H54 (cell line): ENCODE data around the gene CPPED1.
"Not testable (repeated sequence)": the region's sequence is repeated elsewhere in the genome, so short reads cannot be mapped to it uniquely, and the experiment has no call there.

ENCODE experiments used
- DNase-seq: peaks from one replicate; pipeline ENCODE4 v3.0.0; 2011; ENCODE audit warnings: low spot score, mixed read lengths; ENCODE audit not compliant: insufficient read length
- FAIRE-seq: peaks from 3 replicates; lab custom pipeline; 2011; peaks lifted over from hg19 to GRCh38; lab: Jason Lieb, UNC
- POLR2A ChIP-seq: IDR thresholded peaks from 2 replicates; pipeline ENCODE4 v1.6.1; 2011; ENCODE audit warnings: low read depth, mild to moderate bottlenecking, low read length

The CPPED1 gene

DNA sequence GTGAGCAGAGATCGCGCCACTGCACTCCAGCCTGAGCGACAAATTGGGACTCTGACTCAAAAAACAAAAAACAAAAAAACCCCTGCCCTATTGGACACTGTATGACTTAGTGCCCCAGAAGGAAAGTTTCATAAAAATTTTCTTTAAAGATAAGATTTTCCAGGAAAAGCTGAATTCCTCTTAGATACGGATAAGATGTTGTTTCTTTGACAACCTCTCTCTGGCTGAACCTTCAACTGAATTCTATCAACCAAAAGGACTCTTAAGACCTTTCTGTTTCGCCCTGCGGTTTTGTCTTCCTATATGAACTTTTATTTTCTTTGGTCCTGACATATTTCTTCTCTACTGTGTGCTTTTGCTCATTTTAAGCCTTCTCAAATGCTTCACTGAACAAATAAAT lies 35.8 kb downstream of the CPPED1 start:
- TF ChIP-seq POLR2A: no peak
- FAIRE-seq (no peak), DNase-seq (no peak)

GRCh38 chr16:12766853-12767252 lies 36.8 kb downstream of the CPPED1 start:
- FAIRE-seq (no peak), DNase-seq (no peak)
- no peak for TF ChIP-seq POLR2A

GRCh38 chr16:12766208-12766607 lies 37.5 kb downstream of the CPPED1 start:
- not testable (repeated sequence) for DNase-seq, FAIRE-seq

- TF ChIP-seq POLR2A: no peak
- no peak for FAIRE-seq
- no peak for DNase-seq
These were observed 38.7 kb downstream of the CPPED1 start for GRCh38 chr16:12764813-12765488.

DNA sequence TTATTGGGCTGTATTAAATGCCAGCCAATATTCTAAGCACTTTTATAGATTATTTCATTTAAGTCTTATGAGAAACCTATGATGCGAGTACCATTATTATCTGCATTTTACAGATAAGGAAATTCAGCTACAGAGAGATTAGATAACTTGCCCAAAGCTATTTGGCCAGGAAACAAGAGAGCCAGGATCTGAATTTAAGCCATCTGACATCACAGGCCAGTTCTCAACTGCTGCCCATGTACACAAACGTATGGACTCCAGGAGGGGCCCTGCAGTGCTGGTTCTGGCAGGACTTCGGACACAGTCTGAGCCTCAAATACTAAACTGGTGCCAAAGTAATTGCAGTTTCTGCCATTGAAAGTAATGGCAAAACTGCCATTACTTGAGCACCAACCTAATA lies 40.2 kb downstream of the CPPED1 start:
- no peak for FAIRE-seq
- no peak for DNase-seq
- no peak for TF ChIP-seq POLR2A

DNA sequence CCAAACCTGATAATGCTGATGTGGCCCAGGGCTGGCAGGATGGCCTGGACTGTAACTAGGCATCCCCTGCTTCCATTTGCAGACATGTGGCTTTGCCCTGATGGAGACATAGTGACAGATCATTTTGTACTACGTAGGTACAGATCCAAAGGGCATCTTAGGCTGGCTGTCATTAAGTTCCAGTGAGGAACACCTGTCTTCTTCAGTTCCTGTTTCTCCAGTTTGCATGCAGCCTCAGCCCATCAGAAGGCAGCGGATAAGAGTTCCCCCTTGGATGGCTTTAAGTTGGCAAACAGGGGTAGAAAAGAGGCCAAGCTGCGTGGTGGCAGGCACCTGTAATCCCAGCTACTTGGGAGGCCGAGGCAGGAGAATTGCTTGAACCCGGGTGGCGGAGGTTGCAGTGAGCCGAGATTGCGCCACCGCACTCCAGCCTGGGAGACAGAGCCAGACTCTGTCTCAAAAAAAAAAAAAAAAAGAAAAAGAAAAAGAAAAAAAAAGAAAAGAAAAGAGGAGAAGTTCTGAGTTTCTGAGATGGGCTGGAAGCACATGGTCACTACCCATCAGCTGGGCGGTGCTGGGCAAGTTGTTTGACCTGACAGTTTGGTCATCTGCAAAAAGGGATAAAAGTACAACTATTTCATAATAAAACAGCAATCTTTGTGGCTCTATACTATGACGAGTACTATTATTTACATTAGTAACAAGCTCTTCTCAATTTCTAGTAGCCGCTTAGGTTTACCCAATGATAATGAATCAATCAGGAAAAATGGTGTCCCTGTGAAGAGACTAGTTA lies 42.7 kb downstream of the CPPED1 start:
- TF ChIP-seq POLR2A: no peak
- FAIRE-seq (no peak), DNase-seq (no peak)

GRCh38 chr16:12758670-12759558 lies 44.8 kb downstream of the CPPED1 start:
- DNase-seq (no peak), FAIRE-seq (no peak)
- TF ChIP-seq POLR2A: no peak

- TF ChIP-seq POLR2A: no peak
- DNase-seq (no peak), FAIRE-seq (no peak)
These were observed 45.5 kb downstream of the CPPED1 start for GRCh38 chr16:12758031-12758669.

GRCh38 chr16:12757546-12757945 lies 46.1 kb downstream of the CPPED1 start:
- DNase-seq (no peak), FAIRE-seq (no peak)

GRCh38 chr16:12754824-12755543 lies 48.7 kb downstream of the CPPED1 start:
- no peak for TF ChIP-seq POLR2A
- FAIRE-seq (no peak), DNase-seq (no peak)

More at GRCh38 chr16:12757546-12757945, 46.1 kb downstream of the CPPED1 start:
- TF ChIP-seq POLR2A: no peak

DNA sequence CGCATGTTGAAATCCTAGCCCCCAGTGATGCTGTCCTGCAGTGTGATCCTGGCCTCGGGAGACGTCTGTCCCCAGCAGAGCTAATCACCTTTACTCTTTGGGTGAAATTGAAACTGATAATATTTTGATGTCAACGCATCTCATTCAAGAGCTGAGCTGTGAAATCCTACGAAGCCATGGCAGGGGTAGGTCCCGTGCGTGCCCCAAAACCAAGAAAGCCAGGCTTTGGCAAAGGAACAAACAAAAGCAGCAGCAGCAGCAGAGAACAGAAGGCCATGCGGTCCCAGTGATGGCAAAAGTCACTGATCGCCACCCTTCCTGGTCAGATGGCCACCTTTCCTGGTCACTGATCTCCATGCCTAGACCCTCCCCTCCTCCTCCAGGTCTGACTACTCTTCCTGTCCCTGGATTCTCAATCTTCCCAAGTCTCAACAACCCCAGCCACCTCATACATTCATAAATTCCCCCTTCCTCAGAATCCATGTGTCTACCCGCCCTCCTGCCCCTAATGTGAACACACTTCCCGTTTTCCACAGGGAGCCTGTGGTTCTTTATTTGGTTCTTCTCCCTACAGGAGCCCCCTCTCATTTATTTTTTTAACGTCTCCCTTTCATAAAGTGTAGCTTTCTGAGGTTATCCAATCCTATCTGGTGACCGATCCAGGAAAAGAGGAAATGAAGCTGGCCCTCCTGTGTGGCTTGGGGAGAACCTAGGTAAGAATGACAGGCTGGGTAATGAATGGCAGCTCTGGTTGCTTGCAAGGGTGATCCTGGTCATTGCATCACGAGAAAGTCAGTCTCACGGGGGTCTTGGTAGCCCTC lies 50.3 kb downstream of the CPPED1 start:
- DNase-seq (no peak), FAIRE-seq (no peak)
- no peak for TF ChIP-seq POLR2A

DNA sequence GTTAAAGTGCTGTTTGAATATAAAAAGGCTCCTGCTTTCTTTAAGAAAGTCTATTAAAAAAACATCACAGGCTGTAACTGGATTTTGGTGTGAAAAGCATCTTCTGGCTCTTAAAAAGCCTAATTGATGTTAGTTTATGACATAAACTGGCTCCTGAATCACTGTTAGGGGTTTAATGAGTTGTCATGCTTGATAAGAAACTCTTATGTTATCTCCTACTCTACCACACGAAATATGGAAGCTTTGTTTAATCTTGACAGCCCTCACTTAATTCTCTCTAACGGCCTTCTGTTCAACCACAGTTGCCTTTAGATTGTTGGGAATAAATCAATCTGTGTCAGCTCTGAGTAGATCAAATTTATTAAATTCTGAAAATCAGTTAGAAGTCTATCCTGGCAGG lies 51.5 kb downstream of the CPPED1 start:
- no peak for FAIRE-seq
- no peak for TF ChIP-seq POLR2A
- no peak for DNase-seq

- FAIRE-seq (no peak), DNase-seq (no peak)
- no peak for TF ChIP-seq POLR2A
These were observed 53.2 kb downstream of the CPPED1 start for GRCh38 chr16:12750554-12750918.
